ENCODE measurements around the gene MDGA2. TPM values are rescaled to one million over a fixed set of nuclear protein-coding genes. Genes with fewer than 3 reads are reported as not detected.

The MDGA2 gene
- total and polyA plus RNA-seq, 2 of the 8 experiments (the other 6 are each of a cell fraction or from before 2014, with no cell fraction given) = 0.11 to 0.69 TPM

- H4K20me1 ChIP-seq (replicated peaks in 1 of 2; ENCODE audit: control insufficient read depth in 1 of 2, insufficient read depth in 2 of 2, low read length in 2 of 2) = no peaks in the 10 kb centered on the region
- H2AK5ac ChIP-seq (ENCODE audit: low read depth, low read length) = no peak overlapping the region
- no peaks in the 10 kb centered on the region for H3K79me2 ChIP-seq (ENCODE audit: control insufficient read depth in 1 of 2, insufficient read depth in 2 of 2, low read length in 2 of 2)
- no peak overlapping the region for H4K8ac ChIP-seq (ENCODE audit: extremely low read depth, insufficient read depth, low read length)
- no peak overlapping the region for H4K5ac ChIP-seq (ENCODE audit: insufficient read length, low read depth, low read length)
- ChIA-PET CTCF (ENCODE audit: partially characterized antibody) (no interaction called here), POLR2A (ENCODE audit: partially characterized antibody) (no interaction called here)
- no peak overlapping the region for H3K56ac ChIP-seq (replicated peaks; ENCODE audit: insufficient read length, low read depth, low read length)
- H3K4me2 ChIP-seq (ENCODE audit: insufficient read depth in 1 of 2, low read depth in 2 of 2, low read length in 2 of 2) = no peak overlapping the region
- no peak overlapping the region for H3K18ac ChIP-seq (ENCODE audit: extremely low read depth, low read length)
- H2BK20ac ChIP-seq (ENCODE audit: low read length) = no peak overlapping the region
- H3K23ac ChIP-seq (ENCODE audit: insufficient read length) = no peak overlapping the region
- H3K36me3 ChIP-seq (ENCODE audit: control insufficient read depth in 2 of 4, insufficient read depth in 4 of 4, low read length in 3 of 4) = no peaks in the 10 kb centered on the region
- WGBS, 2 experiments (ENCODE audit: extremely low coverage in 1 of 2, insufficient coverage in 1 of 2, insufficient read length in 1 of 2, insufficient replicate concordance in 2 of 2, low coverage in 1 of 2, low lambda C conversion rate in 2 of 2, missing lambda C conversion rate in 1 of 2) = 91% methylated on average over 5 of the region's 5 CpGs; no CpG with 5 or more reads in 1 of the 2 experiments
- no peak overlapping the region for H3K4me3 ChIP-seq (ENCODE audit: extremely low read depth in 1 of 4, insufficient read depth in 2 of 4, low read depth in 3 of 4, low read length in 4 of 4)
- no peaks in the 10 kb centered on the region for H3K27me3 ChIP-seq (replicated peaks in 1 of 4; ENCODE audit: control insufficient read depth in 3 of 4, extremely low read depth in 1 of 4, insufficient read depth in 3 of 4, low read length in 3 of 4)
- H2BK120ac ChIP-seq (replicated peaks; ENCODE audit: low read depth, low read length) = no peak overlapping the region
- no peak overlapping the region for H3K14ac ChIP-seq (ENCODE audit: insufficient read length)
- no peaks in the 10 kb centered on the region for H3K79me1 ChIP-seq (ENCODE audit: low read depth, low read length)
- no peak overlapping the region for H2AFZ ChIP-seq (ENCODE audit: low read length)
- no peaks in the 10 kb centered on the region for H3K4me1 ChIP-seq (replicated peaks in 1 of 4; ENCODE audit: control insufficient read depth in 3 of 4, insufficient read depth in 4 of 4, low read length in 3 of 4)
- no peak overlapping the region for H2BK15ac ChIP-seq (ENCODE audit: low read length)
- H2BK5ac ChIP-seq (ENCODE audit: low read depth, low read length) = no peak overlapping the region
- no peaks in the 10 kb centered on the region for H3K23me2 ChIP-seq (ENCODE audit: low read depth, low read length)
- H3K27ac ChIP-seq (ENCODE audit: low read depth, low read length) = no peak overlapping the region
- DNase-seq (ENCODE audit: low read depth in 1 of 2, low spot score in 2 of 2) (no peak), FAIRE-seq (no peak)
- no peak overlapping the region for H3K4ac ChIP-seq (replicated peaks; ENCODE audit: insufficient read length, low read depth, low read length)
- H4K91ac ChIP-seq (replicated peaks; ENCODE audit: insufficient read length, low read length) = no peak overlapping the region
- H3K9me3 ChIP-seq (ENCODE audit: insufficient read depth in 2 of 2, low read depth in 1 of 2, low read length in 1 of 2) = no peaks in the 10 kb centered on the region
- no peak overlapping the region for H3K9ac ChIP-seq (replicated peaks in 1 of 4; ENCODE audit: extremely low read depth in 1 of 4, low read depth in 3 of 4, low read length in 3 of 4)
- H2BK12ac ChIP-seq (ENCODE audit: low read depth, low read length) = no peak overlapping the region
- no peak for TF ChIP-seq EZH2 (IDR thresholded peaks at IDR 0.05; ENCODE audit: low read depth, low read length, severe bottlenecking)
- no peak for TF ChIP-seq CTCF (IDR thresholded peaks at IDR 0.05; ENCODE audit: control extremely low read depth in 1 of 3, insufficient read depth in 1 of 3, low read depth in 1 of 3, low read length in 3 of 3)
- no peak for TF ChIP-seq ATF3 (IDR thresholded peaks at IDR 0.05; ENCODE audit: insufficient read depth, low read depth, low read length)
- no peak for TF ChIP-seq RFX5 (IDR thresholded peaks at IDR 0.05; ENCODE audit: borderline replicate concordance, low read depth, low read length)
- no peak for TF ChIP-seq USF2 (IDR thresholded peaks at IDR 0.05; ENCODE audit: low read length)
- no peak for TF ChIP-seq SP1 (IDR thresholded peaks at IDR 0.05; ENCODE audit: low read depth, low read length)
- TF ChIP-seq GTF2F1 (IDR thresholded peaks at IDR 0.05; ENCODE audit: borderline replicate concordance, low read depth, low read length) = no peak
- TF ChIP-seq ASH2L (IDR thresholded peaks at IDR 0.05; ENCODE audit: low read length) = no peak
- TF ChIP-seq PHF8 (conservative IDR thresholded peaks at IDR 0.05; ENCODE audit: low read depth, low read length) = no peak
- no peak for TF ChIP-seq CEBPB (IDR thresholded peaks at IDR 0.05; ENCODE audit: low read depth, low read length)
- TF ChIP-seq CREB1 (IDR thresholded peaks at IDR 0.05) = no peak
Measured at GRCh38 chr14:47651337-47651736, 24.1 kb downstream of the MDGA2 start.

Measured in H1 (cell line).